KMS-11 (cell line): ENCODE results near the gene KRT12.

Source experiments
- H2AFZ ChIP-seq: fragments of 200-600 bp; sonication (generic); 2 replicates; pipeline ENCODE4 v1.6.1; 2016; ENCODE audit warnings: antibody characterized with exemption, mixed run types, low read depth
- H3K27ac ChIP-seq: fragments of 200-600 bp; sonication (generic); 2 replicates; pipeline ENCODE4 v1.6.1; 2016; ENCODE audit warnings: mild to moderate bottlenecking, mixed run types
- H3K27me3 ChIP-seq: fragments of 200-600 bp; sonication (generic); 2 replicates; pipeline ENCODE4 v1.6.1; 2017; ENCODE audit warnings: mild to moderate bottlenecking, low read depth, mixed run types, moderate library complexity; ENCODE audit not compliant: insufficient read depth
- H3K36me3 ChIP-seq: fragments of 200-600 bp; sonication (generic); 2 replicates; pipeline ENCODE4 v1.6.1; 2017; ENCODE audit warnings: mild to moderate bottlenecking, mixed run types; ENCODE audit not compliant: insufficient read depth
- H3K4me1 ChIP-seq: fragments of 200-600 bp; sonication (generic); 2 replicates; pipeline ENCODE4 v1.6.1; 2016; ENCODE audit warnings: mild to moderate bottlenecking, low read depth, mixed run types; ENCODE audit not compliant: poor library complexity, severe bottlenecking
- H3K4me2 ChIP-seq: fragments of 200-600 bp; sonication (generic); 2 replicates; pipeline ENCODE4 v1.7.0; 2016; ENCODE audit warnings: mild to moderate bottlenecking, mixed run types
- H3K4me3 ChIP-seq: fragments of 200-600 bp; sonication (generic); IDR thresholded peaks from 2 replicates; pipeline ENCODE4 v1.6.1; 2017; ENCODE audit warnings: low read depth, low read length, mixed read lengths; ENCODE audit not compliant: insufficient read depth
- H3K79me2 ChIP-seq: fragments of 200-600 bp; sonication (generic); 2 replicates; pipeline ENCODE4 v1.6.1; 2016; ENCODE audit warnings: low read depth, mixed run types; ENCODE audit not compliant: insufficient read depth
- H3K9ac ChIP-seq: fragments of 200-600 bp; sonication (generic); 2 replicates; pipeline ENCODE4 v1.6.1; 2016; ENCODE audit warnings: mild to moderate bottlenecking, mixed run types
- H4K20me1 ChIP-seq: fragments of 200-600 bp; sonication (generic); 2 replicates; pipeline ENCODE4 v1.6.1; 2016; ENCODE audit warnings: mild to moderate bottlenecking, mixed run types; ENCODE audit not compliant: insufficient read depth
- TF ChIP-seq, protein P1 (sequence below): fragments of 200-600 bp; sonication (generic); conservative IDR thresholded peaks from 2 replicates; pipeline ENCODE4 v1.6.1; 2017; ENCODE audit warnings: low read depth, mild to moderate bottlenecking, antibody characterized with exemption, low read length, moderate library complexity, mixed read lengths

The KRT12 gene

GRCh38 chr17:40841246-40841645, 25.8 kb downstream of the KRT12 start:
- Histone ChIP-seq H3K27me3 (no peaks in the 10 kb centered on the region), H2AFZ (no peak overlapping the region)

DNA sequence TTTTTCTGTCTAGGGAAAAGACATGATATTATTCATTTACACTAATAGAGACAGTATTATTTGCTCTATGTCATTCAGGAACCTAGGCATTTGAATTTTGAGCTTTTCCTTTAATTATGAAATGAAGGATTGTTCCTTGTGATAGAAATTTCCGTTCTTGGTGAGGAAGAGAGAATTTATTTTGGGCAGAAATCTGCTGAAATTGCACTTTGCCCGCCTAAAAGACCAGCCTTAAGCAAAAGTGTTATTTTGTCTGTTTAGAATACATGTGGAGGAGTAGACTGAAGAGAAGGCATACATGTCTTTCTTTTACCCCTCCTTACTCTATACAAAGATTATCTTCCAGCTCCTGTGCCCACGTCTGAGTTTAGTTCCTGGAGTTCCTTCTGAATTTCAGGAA, 27.8 kb downstream of the KRT12 start:
- H3K4me1 ChIP-seq, result no peaks in the 10 kb centered on the region
- H4K20me1 ChIP-seq, result no peaks in the 10 kb centered on the region
- H3K27ac ChIP-seq, result no peak overlapping the region
- no peak overlapping the region for H3K9ac ChIP-seq
- no peak overlapping the region for H3K4me3 ChIP-seq
- no peaks in the 10 kb centered on the region for H3K27me3 ChIP-seq
- no peak overlapping the region for H3K4me2 ChIP-seq
- H2AFZ ChIP-seq, result no peak overlapping the region
- no peaks in the 10 kb centered on the region for H3K36me3 ChIP-seq
- no peaks in the 10 kb centered on the region for H3K79me2 ChIP-seq
- TF ChIP-seq, protein P1, sequence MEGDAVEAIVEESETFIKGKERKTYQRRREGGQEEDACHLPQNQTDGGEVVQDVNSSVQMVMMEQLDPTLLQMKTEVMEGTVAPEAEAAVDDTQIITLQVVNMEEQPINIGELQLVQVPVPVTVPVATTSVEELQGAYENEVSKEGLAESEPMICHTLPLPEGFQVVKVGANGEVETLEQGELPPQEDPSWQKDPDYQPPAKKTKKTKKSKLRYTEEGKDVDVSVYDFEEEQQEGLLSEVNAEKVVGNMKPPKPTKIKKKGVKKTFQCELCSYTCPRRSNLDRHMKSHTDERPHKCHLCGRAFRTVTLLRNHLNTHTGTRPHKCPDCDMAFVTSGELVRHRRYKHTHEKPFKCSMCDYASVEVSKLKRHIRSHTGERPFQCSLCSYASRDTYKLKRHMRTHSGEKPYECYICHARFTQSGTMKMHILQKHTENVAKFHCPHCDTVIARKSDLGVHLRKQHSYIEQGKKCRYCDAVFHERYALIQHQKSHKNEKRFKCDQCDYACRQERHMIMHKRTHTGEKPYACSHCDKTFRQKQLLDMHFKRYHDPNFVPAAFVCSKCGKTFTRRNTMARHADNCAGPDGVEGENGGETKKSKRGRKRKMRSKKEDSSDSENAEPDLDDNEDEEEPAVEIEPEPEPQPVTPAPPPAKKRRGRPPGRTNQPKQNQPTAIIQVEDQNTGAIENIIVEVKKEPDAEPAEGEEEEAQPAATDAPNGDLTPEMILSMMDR, result no peak

More at GRCh38 chr17:40841246-40841645, 25.8 kb downstream of the KRT12 start:
- H3K79me2 ChIP-seq, result no peaks in the 10 kb centered on the region
- H3K27ac ChIP-seq, result no peak overlapping the region
- H3K36me3 ChIP-seq, result no peaks in the 10 kb centered on the region
- no peaks in the 10 kb centered on the region for H4K20me1 ChIP-seq
- H3K4me2 ChIP-seq, result no peak overlapping the region
- no peak overlapping the region for H3K4me3 ChIP-seq
- no peaks in the 10 kb centered on the region for H3K4me1 ChIP-seq
- no peak overlapping the region for H3K9ac ChIP-seq
- TF ChIP-seq, protein P1, result no peak

- Histone ChIP-seq H3K4me2 (no peak overlapping the region), H3K9ac (no peak overlapping the region), H4K20me1 (no peaks in the 10 kb centered on the region), H3K27me3 (no peaks in the 10 kb centered on the region), H3K4me1 (no peaks in the 10 kb centered on the region), H3K36me3 (no peaks in the 10 kb centered on the region), H2AFZ (no peak overlapping the region), H3K79me2 (no peaks in the 10 kb centered on the region), H3K27ac (no peak overlapping the region), H3K4me3 (no peak overlapping the region)
- TF ChIP-seq, protein P1, result no peak
Observed at GRCh38 chr17:40836020-40836419, 31.0 kb downstream of the KRT12 start.

DNA sequence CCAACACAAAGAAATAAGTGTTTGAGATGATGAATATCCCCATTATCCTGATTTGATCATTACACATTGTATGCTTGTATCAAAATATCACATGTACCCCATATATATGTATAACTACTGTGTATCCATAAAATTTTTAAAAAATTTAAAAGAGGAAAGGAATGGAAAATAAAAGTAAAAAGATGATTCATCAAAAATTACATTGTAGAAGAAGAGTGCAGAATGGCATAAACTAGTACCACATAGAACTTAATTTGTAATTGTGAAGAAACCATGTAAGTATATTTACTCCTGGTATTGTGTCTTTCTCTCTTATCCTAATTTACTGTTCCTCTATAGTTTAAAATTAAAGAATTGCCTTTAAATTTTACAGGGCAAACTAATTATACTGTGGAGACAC, 33.1 kb downstream of the KRT12 start:
- Histone ChIP-seq H3K27me3 (no peaks in the 10 kb centered on the region), H3K36me3 (no peaks in the 10 kb centered on the region), H2AFZ (no peak overlapping the region), H3K79me2 (no peaks in the 10 kb centered on the region), H4K20me1 (no peaks in the 10 kb centered on the region), H3K9ac (no peak overlapping the region), H3K4me2 (no peak overlapping the region), H3K4me1 (no peaks in the 10 kb centered on the region), H3K27ac (no peak overlapping the region), H3K4me3 (no peak overlapping the region)
- TF ChIP-seq, protein P1, result no peak
